NCI-H446 (cell line): ENCODE data around the gene EAF2.
"Not testable (repeated sequence)": the region's sequence is repeated elsewhere in the genome, so short reads cannot be mapped to it uniquely, and the experiment has no call there.

ENCODE experiments used
- DNase-seq, 2 experiments: peaks; one replicate each; lab custom pipeline; 2025; lab: John Stamatoyannopoulos, UW

The EAF2 gene

DNA sequence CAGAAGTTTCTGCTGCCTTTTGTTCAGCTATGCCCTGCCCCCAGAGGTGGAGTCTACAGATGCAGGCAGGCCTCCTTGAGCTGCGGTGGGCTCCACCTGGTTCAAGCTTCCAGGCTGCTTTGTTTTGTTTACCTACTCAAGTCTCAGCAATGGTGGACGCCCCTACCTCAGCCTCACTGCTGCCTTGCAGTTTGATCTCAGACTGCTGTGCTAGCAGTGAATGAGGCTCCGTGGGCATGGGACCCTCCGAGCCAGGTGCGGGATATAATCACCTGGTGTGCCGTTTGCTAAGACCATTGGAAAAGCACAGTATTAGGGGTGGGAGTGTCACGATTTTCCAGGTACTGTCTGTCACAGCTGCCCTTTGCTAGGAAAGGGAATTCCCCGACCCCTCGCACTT lies 28.2 kb downstream of the EAF2 start:
- not testable (repeated sequence) for DNase-seq

DNA sequence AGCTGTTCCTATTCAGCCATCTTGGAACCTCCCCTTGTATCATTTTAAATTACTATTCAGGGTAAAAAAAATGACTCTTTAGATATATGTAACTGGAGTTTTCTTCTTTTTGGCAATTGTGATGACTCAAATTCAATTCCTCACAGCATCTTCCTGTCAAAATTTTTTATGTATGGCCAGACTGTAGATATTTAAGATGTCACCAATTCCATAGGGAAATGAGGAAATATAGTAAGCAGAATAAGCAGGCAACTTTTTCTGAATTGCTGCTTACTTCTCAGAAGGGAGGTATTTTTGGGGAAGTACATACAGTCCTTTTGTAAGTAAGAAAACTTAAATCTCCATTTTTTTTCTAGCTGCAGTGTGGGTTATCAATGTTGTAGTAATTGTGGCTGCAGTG lies 28.8 kb downstream of the EAF2 start:
- no peak for DNase-seq

DNA sequence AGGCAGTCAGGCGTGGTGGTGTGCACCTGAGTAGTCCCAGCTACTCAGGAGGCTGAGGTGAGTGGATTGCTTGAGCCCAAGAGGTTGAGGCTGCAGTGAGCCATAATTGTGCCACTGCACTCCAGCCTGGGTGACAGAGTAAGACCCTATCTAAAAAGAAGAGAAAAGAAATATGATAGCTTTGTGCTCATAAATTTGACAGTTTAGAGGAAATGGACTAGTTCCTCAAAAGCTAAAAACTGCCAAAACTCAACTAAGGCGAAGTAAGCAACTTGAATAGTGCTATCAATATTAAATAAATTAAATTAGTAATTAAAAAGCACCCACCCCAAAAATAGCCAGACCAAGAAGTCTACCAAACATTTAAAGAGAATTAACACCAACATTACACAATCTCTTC lies 34.7 kb downstream of the EAF2 start:
- DNase-seq, result no peak

DNA sequence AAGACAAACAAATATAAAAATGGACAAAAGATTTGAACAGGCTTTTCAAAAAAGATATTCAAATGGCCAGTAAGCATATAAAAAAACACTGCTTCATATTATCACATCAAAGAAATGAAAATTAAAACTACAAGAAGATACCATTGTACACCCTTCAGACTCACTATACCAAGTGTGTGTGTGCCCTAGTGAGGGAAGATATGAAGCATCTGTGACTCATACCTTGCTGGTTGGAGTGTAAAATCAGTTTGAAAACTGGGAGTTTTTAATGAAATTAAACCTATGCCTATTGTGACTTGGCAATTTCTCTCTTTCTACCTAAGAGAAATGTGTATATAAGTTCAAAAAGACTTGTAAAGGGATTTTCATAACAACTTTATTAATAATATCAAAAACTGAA lies 35.7 kb downstream of the EAF2 start:
- DNase-seq, result no peak

DNA sequence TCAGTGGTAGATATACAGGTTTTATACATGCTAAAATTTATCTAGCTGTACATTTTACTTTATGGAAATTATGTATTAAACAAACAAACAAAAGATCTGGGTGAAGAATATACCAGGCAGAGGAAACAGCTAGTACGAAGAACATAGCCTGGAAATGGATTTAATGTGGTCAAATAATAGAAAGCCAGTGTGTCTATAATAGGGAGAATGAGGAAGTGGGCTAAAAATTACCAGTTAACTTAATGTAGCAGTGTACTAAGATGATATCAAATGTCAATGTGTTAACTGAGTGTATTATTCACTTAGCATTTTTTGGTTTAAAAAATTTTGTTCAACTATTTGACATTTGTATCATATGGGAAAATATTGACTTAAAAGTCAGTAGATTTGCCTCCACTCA lies 36.4 kb downstream of the EAF2 start:
- no peak for DNase-seq

DNA sequence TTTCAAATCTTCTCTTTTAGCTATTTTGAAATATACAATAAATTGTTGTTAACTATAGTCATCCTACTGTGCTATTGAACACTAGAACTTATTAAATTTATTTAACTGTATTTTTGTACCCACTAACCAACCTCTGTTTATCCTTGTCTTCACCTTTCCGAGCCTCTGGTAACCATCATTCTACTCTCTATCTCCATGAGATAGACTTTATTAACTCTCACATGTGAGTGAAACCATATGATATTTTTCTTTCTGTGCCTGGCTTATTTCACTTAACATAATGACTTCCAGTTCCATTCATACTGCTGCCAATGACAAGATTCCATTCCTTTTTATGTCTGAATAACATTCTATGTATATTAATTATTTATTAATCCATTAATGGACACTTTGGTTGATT lies 43.4 kb downstream of the EAF2 start:
- DNase-seq, result no peak

DNA sequence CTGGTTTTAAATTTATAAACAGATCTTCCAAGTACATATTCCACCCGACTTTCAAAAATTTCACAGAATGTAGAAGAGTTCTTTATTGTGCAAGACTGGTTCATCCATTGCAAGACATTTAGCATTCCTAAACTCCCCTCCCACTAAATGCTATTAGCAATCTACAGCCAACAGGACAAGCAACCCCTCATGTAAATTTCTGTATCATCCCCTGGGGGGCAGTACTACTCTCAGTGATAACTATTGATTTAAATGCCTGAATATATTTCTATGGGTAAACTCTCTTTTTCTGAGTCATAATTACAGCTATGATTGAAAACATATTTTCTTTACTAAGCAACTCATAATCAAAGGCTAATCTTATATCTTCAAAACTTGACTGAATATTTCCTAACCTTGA lies 48.5 kb downstream of the EAF2 start:
- DNase-seq, result peak; percentile 4

DNA sequence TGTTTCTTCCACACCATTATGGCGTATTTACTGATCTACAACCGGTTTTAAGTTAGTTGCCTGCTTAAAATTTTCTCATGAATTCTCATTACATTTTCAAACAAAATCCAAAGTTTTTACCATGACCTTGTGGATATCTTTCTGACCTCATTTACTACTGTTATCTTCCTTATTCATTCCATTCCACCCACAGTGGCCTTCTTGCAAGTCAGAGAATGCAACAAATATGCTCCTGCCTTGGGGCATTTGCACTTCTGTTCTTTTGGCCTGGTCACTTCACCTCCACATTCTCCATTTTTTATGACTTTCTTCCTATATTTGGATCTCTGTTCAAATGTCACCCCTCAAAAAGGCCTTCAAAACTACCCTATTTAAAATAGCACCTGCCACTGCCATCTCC lies 50.4 kb downstream of the EAF2 start:
- no peak for DNase-seq

DNA sequence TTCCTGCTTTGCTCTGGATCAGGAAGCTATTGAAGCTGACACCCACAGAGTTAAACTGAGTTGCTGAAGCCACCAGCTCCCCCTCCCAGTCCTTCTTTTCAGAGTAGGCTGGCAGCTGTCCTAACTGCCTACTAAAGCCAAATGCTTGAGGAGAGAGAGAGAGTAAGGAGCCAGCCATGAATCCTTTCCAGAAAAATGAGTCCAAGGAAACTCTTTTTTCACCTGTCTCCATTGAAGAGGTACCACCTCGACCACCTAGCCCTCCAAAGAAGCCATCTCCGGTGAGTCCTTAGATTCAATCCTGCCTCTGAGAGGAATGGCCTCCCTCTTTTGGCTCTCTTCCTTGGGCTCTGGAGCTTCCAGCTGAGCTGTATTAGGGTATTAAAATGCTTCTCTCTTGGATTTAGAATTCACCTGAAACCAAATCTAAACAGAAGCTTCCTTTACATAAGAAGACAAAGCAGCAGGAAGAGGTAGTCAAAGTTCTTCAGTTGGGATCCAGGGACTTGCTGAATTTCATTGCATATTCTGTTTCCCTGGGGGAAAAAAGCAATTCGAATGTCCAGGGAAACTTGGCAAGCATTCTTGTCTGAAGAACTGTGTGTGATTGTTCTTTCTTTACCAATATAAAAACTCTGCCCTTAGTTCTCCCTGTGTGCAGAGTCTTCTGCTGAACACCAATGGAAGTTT lies 59.4 kb downstream of the EAF2 start, which contains the start of gene SLC15A2:
SLC15A2 (plus strand) TSS at position 101 of the 690 bp plus-strand sequence; CDS start at position 177, 76 bp downstream.
- DNase-seq, result peak; percentile 1 to 53

DNA sequence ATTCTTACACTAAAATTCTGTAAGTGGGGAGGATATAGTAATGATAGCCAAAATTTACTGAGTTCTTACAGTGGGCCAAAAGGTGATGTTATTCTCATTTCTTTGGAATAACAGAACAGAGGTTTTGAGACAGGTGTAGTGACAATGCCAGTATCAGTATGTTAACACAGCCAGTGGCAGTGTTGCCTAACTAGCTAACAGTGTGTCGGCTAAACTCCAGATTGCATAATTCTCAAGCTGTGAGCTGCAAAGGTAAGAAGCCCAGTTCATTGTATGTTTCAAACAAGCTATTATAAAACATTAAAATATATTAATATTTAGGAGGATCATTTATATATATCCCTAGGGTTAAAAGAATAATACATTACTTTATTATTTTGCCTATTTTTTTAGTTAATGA lies 60.1 kb downstream of the EAF2 start:
- DNase-seq, result no peak

DNA sequence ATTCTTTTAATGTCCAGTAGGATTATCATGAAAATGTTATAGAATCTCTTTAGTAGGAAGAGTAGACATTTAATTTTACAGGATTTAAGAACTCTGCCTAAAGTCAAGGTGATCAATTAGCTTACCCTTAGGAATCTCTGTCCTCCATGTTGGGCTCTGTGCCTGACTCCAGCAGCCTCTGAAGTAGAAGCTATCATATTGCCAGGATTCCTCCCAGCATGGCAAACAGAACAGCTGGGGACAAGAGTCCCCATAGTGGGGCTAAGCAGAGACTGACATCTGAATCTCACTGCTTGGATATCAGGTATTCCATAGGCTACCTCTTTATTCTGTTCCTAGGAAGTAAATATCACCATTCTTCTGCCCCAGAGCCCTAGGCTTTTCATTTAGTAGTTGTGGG lies 60.7 kb downstream of the EAF2 start:
- DNase-seq, result no peak

DNA sequence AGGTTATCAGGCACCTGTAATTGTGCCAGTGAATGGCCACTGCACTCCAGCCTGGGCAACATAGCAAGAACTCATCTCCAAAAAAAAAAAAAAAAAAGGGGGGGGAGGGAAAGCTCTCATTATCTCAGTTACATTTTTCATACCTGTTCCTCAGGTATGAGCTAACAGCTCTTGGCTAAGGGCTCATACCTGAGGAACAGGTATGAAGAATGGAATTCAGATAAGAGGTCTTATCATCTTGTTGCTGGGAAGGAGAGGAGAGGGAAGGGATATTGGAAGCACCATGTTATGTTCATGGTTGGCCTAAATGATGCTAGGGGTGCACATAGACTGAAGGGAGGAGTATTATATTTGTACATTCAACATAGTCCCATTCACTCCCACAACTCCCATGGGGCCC lies 61.8 kb downstream of the EAF2 start:
- DNase-seq, result no peak

DNA sequence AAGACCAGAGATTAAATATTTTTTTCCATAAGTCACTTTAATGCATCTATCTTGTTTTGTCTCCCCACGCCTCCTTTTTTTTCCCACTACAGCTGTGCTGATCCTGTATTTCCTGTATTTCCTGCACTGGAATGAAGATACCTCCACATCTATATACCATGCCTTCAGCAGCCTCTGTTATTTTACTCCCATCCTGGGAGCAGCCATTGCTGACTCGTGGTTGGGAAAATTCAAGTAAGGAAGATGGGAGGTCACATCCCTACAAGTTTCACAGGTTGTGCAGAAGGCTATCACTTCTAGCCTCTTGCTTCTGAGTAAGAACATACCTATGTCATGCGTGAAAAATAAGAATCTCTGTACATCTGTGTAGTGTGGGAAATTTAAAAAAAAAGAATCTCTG lies 62.3 kb downstream of the EAF2 start:
- DNase-seq, result no peak

DNA sequence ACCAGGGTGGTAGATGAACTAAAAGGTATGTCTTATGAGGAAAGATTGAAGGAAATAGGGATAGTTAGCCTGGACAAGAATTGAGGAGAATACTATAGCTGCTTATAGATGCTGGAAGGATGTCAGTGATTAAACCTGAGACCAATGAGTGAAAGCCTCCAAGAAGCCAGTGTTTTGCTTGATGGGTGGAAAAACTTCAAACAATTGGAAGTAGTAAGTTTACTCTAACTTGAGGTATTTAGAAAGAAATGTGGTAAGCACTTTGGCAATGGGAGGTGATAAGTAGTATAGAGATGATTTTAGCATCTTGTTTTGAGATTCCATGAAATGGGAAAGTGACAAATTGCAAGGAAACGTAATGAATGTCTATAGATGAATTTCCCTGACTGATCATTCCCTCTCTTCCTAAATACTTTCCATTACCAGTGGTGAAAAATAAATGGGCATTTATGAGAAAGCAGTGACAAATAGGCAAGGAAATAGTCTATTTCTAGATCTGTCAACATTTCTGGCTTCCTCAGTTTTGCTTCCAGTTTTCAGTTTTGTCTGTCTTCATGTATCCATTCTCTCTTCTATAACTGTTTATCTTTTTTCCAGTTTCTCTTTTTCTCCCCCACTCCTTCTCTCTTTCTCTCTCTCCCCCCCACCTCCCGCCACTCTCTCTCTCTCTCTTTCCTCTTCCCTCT lies 78.4 kb downstream of the EAF2 start:
- no peak for DNase-seq

DNA sequence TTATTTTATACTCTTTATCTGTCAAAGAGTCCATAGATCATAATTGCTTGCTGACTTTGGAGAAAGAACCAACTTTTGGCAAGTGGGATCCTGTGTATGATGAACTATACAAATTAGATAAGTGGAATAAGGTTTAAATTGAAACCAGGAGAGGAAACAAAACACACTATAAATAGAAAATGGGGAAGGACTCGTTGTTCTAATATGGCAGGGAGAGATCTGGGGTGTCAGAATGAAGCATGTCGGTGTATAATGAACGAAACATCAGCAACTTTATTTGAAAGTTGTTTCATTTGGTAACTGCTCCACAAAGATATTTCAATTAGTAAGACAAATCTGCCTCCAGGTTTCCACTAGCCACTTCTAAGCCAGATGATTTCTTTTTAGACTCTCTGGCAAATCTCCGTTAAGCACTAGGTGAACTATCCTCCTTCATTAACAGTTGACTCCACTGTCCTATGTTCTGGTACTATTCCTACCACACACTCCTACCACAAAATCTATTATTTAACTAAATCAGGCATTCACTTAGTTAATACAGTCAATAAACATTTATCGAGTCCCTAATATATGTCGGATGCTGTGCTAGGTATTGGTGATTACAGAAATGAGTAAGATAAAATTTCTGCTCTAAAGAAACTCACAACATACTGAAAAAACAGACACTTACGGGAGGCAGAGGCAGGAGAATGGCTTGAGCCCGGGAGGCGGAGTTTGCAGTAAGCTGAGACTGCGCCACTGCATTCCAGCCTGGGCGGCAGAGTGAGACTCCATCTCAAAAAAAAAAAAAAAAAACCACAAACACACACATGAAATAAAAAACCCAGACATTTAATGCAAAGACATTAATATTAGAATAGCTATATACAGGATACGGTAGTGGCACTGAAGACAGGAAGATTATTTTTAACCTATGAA lies 79.3 kb downstream of the EAF2 start:
- no peak for DNase-seq

DNA sequence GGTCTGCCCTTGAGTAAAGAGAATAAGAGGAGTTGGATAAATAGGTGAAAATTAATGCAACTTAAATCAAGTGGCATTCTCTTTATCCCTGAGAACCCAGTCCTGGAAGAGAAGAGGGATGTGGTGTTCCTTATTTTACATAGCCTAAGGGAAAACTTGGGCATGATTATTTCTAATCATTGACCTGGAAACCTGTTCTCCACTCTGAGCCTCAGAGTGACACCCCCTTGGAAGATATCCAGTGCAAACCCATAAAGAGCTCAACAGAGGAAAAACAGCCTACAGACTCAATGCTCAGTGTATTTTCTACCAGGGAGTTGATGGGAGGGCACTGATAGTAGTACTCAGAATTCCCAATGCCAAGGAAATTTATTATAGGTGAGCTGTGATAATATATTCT lies 81.2 kb downstream of the EAF2 start:
- no peak for DNase-seq

DNA sequence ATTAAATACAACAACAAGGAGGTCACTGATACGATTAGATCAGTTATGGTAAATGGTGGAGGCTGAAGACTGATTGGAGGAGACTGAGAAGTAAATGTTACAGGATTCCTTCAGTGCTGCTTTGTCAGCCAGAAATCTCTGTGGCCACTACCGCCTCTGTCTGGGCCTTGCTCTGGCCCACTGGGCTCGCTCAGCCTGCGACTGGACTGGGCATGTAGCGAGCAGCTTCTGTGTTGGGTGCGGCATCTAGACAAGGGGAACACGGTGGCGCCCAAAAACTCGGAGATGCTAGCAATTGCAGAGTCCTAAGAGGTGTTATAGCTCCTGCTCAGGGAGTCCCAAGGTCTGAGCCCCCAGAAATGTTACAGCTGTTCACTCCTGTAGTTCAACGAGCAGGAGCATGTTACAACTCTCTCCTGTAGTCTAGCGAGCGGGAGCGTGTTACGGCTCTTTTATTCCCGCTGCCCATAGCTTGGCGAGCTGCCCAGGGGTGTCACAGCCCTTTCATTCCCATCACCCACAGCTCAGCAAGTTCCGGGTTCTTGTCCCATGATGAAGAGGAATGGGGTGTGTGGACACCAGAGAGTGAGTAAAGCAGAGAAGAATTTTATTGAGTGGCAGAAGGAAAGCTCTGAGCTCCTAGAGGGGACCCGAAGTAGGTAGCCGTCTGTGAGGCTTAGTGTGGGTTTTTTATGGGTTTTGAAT lies 83.9 kb downstream of the EAF2 start:
- DNase-seq, result no peak

DNA sequence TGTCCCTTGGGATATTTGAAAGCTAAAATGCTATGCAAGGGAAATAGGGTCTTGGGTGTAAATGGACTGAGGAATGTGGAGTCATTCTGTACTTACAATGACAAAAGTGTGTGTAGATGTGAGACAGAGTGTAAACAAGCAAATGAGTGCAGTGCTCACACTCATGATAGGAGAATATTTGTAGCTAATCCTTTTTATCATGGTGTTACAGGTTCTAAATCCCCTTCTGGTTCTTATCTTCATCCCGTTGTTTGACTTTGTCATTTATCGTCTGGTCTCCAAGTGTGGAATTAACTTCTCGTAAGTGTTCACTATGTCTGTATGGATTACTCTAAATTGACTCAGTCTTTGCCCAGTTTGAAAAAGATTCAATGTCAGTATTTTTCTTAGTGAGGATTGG lies 89.7 kb downstream of the EAF2 start:
- DNase-seq, result no peak

DNA sequence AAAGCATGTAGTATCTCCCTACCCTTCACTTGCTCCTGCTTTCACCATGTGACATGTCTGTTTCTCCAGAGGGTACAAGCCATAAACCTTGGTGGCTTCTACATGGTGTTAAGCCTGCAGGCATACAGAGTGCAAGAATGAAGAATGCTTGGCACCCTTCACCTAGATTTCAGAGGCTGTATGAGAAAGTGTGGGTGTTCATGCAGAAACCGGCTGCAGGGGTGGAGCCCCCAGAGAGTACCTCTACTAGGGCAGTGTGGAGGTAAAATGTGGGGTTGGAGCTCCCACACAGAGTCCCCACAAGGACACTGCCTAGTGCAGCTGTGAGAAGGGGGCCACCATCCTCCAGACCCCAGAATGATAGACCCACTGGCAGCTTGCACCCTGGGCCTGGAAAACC lies 91.4 kb downstream of the EAF2 start:
- DNase-seq, result no peak
